Right lobe of liver (tissue), 6 donors: ENCODE measurements around the gene KDM1B. TPM values are rescaled to one million over a fixed set of nuclear protein-coding genes. Genes with fewer than 3 reads are reported as not detected.

ENCODE experiments used
- ATAC-seq, 4 donors: fragments of 200-7000 bp; cut with Tn5 transposase; one replicate each; pipeline ENCODE4 v1.9.1; 2020; ENCODE audit warnings: mild to moderate bottlenecking in 4 of 4, moderate library complexity in 4 of 4
- DNase-seq, 3 donors: peaks; one replicate each; pipeline ENCODE4 v3.0.0-alpha.2; 2020
- H3K27ac ChIP-seq, 3 donors: fragments of 200-600 bp; one replicate each; pipeline ENCODE4 v1.8.0; 2022
- H3K27me3 ChIP-seq, 2 donors: fragments of 200-600 bp; one replicate each; pipeline ENCODE4 v1.8.0; 2022
- H3K36me3 ChIP-seq, 4 donors: fragments of 200-600 bp; sonication (generic) in 1 of 4; one replicate each; pipeline versions ENCODE4 v1.5.1 to v1.8.0; 2017 to 2022; ENCODE audit warnings: control low read depth in 1 of 4
- H3K4me1 ChIP-seq, 4 donors: fragments of 200-600 bp; sonication (generic) in 1 of 4; one replicate each; pipeline versions ENCODE4 v1.5.1 to v1.8.0; 2017 to 2022; ENCODE audit warnings: control low read depth in 1 of 4
- H3K4me3 ChIP-seq, 3 donors: fragments of 200-600 bp; one replicate each; pipeline ENCODE4 v1.8.0; 2022
- H3K9me3 ChIP-seq, 4 donors: fragments of 200-600 bp; sonication (generic) in 1 of 4; one replicate each; pipeline versions ENCODE4 v1.5.1 to v1.8.0; 2017 to 2022; ENCODE audit warnings: control low read depth in 1 of 4
- CTCF ChIP-seq, 4 donors: fragments of 200-600 bp in 3 of 4; fragments of 450-650 bp in 1 of 4; IDR thresholded peaks; one replicate each; pipeline versions ENCODE4 v1.5.1 to v1.8.0; 2016 to 2022; ENCODE audit warnings: antibody characterized with exemption in 4 of 4, mild to moderate bottlenecking in 2 of 4
- POLR2A ChIP-seq: fragments of 450-650 bp; IDR thresholded peaks from one replicate; pipeline ENCODE4 v1.6.1; 2017; ENCODE audit warnings: antibody characterized with exemption, mild to moderate bottlenecking
- WGBS: methylation state at CpG from one replicate; pipeline ENCODE4 v1.1.6; 2018; ENCODE audit warnings: low coverage, low lambda C conversion rate; ENCODE audit not compliant: insufficient coverage; ENCODE audit errors: missing lambda C conversion rate; 5-methylcytosine and 5-hydroxymethylcytosine counted together
- intact Hi-C, 2 donors: fragments of 100-400 bp; cut with DNase I; formaldehyde crosslinking; loops; one replicate each; pipeline versions ENCODE4 v1.11.2 to v1.14.1; 2022
- total RNA-seq, 6 experiments: library from RNA; depleted of rRNA in 2 of 6; stranded (reverse); fragments of >200 nt in 2 of 6; fragmentation: NEBNext Ultra II Directional in 3 of 6; extraction: Animal tissue kit (Norgen Biotek cat#: 25700) in 3 of 6; gene quantifications; one replicate each; pipeline versions ENCODE4 v1.1.0 to v1.2.4, GENCODE V29; 2016 to 2023
- donor health status: DM: no; HTN: yes; CAD: no.
- donor health status: DM: no; HTN: no; CAD: no.
- donor health status: DM: no; HTN: no; CAD: no.
- donor health status: DM: no; HTN: yes; CAD: no.
- donor health status: DM: no; HTN: yes; CAD: no.

Gene KDM1B
- total RNA-seq, 6 experiments from 2014 or later: 5.0 to 12.1 (median 9.3) TPM

- Histone ChIP-seq H3K4me3 (no peak overlapping the region), H3K27me3 (no peaks in the 10 kb centered on the region), H3K9me3 (no peaks in the 10 kb centered on the region), H3K4me1 (peaks cover 0 to 25% (median 0%) of the 10 kb centered on the region in 4 donors), H3K36me3 (peaks cover 0 to 4% (median 0%) of the 10 kb centered on the region in 4 donors), H3K27ac (no peak overlapping the region)
- WGBS: 89% methylated on average over 3 of the region's 3 CpGs
- TF ChIP-seq CTCF (IDR thresholded peaks at IDR 0.05): no peak
- no peak for TF ChIP-seq POLR2A
- DNase-seq: no peak
- intact Hi-C loops: no loop called here
- ATAC-seq: no peak
Measured at GRCh38 chr6:18151801-18152200, 3.4 kb upstream of the KDM1B start.

- no peaks in the 10 kb centered on the region for H3K36me3 ChIP-seq
- H3K27ac ChIP-seq: peak overlapping the region; percentile 76 to 90 (median 87)
- peaks cover 0 to 10% (median 0%) of the 10 kb centered on the region in 4 donors for H3K4me1 ChIP-seq
- ATAC-seq: peak in 3 of 4 donors; percentile 3 to 10 (median 5)
- no peak for DNase-seq
- no peaks in the 10 kb centered on the region for H3K27me3 ChIP-seq
- H3K4me3 ChIP-seq: peak overlapping the region; percentile 56 to 80 (median 62)
- H3K9me3 ChIP-seq: no peaks in the 10 kb centered on the region
- TF ChIP-seq CTCF (IDR thresholded peaks at IDR 0.05): no peak
- peak; percentile 43 for TF ChIP-seq POLR2A
- intact Hi-C loops: no loop called here
Measured at GRCh38 chr6:18153311-18153703, 1.9 kb upstream of the KDM1B start.

GRCh38 chr6:18154507-18155149, 594 bp upstream of the KDM1B start, which contains the start of gene TPMT:
TPMT (minus strand) TSS chr6:18155077; CDS start chr6:18149127, 5,950 bp downstream.
- 0% methylated on average over 12 of the region's 34 CpGs for WGBS
- Histone ChIP-seq H3K4me1 (peaks cover 0 to 9% (median 0%) of the 10 kb centered on the region in 4 donors), H3K27me3 (no peaks in the 10 kb centered on the region), H3K27ac (peak within 1 kb of the TSS; percentile 76 to 90 (median 87)), H3K9me3 (no peaks in the 10 kb centered on the region), H3K36me3 (no peaks in the 10 kb centered on the region), H3K4me3 (peak within 1 kb of the TSS; percentile 80 to 97 (median 91))
- TF ChIP-seq CTCF (IDR thresholded peaks at IDR 0.05) (no peak), POLR2A (peak; percentile 79)
- intact Hi-C loops: no loop called here
- ATAC-seq: peak in 1 of 4 donors; percentile 1
- DNase-seq: no peak

- H3K9me3 ChIP-seq: no peaks in the 10 kb centered on the region
- H3K4me1 ChIP-seq: peaks cover 0 to 9% (median 0%) of the 10 kb centered on the region in 4 donors
- intact Hi-C loops: no loop called here
- H3K27ac ChIP-seq: peak overlapping the region; percentile 55 to 77 (median 71)
- no peak for TF ChIP-seq POLR2A
- peak in 3 of 4 donors; percentile 30 to 43 (median 38) for TF ChIP-seq CTCF (IDR thresholded peaks at IDR 0.05)
- H3K36me3 ChIP-seq: peaks cover 0 to 1% (median 0%) of the 10 kb centered on the region in 4 donors
- ATAC-seq: peak; percentile 51 to 58 (median 54)
- no peaks in the 10 kb centered on the region for H3K27me3 ChIP-seq
- H3K4me3 ChIP-seq: peak overlapping the region; percentile 80 to 97 (median 91)
- 0% methylated on average over 14 of the region's 26 CpGs for WGBS
- peak; percentile 81 to 91 (median 90) for DNase-seq
Measured at GRCh38 chr6:18155864-18156421, 721 bp downstream of the KDM1B start.
